Endothelial cell of umbilical vein (primary cell): ENCODE measurements around the gene MANF.

Experiments
- CTCF ChIP-seq, 2 donors: IDR thresholded peaks; 1 replicate in 1 of 2; 2 replicates in 1 of 2; pipeline ENCODE4 v1.5.1; 2011; ENCODE audit warnings: low read length in 2 of 2, mild to moderate bottlenecking in 2 of 2, moderate library complexity in 2 of 2, control low read depth in 1 of 2, inconsistent platforms in 1 of 2, low read depth in 1 of 2; ENCODE audit not compliant: insufficient read depth in 1 of 2; ENCODE audit errors: extremely low read depth in 1 of 2
- EZH2 ChIP-seq: IDR thresholded peaks from 2 replicates; pipeline ENCODE4 v1.6.1; 2012; ENCODE audit warnings: borderline replicate concordance, low read depth, mild to moderate bottlenecking, moderate library complexity, low read length, inconsistent platforms; ENCODE audit not compliant: severe bottlenecking
- GATA2 ChIP-seq: IDR thresholded peaks from 2 replicates; pipeline ENCODE4 v1.7.0; 2011; ENCODE audit warnings: low read depth, mild to moderate bottlenecking, moderate library complexity, mixed read lengths, low read length; ENCODE audit not compliant: insufficient read length, insufficient read depth
- JUN ChIP-seq: IDR thresholded peaks from 2 replicates; pipeline ENCODE4 v1.6.1; 2011; ENCODE audit warnings: borderline replicate concordance, low read depth; ENCODE audit not compliant: insufficient read length, insufficient read depth
- MAX ChIP-seq: IDR thresholded peaks from 2 replicates; pipeline ENCODE4 v1.6.1; 2011; ENCODE audit not compliant: insufficient read depth, insufficient read length
- MYC ChIP-seq: IDR thresholded peaks from one replicate; pipeline ENCODE4 v1.6.1; 2011; ENCODE audit warnings: mild to moderate bottlenecking, low read depth, low read length
- POLR2A ChIP-seq: IDR thresholded peaks from 2 replicates; pipeline ENCODE4 v1.6.1; 2012; ENCODE audit warnings: low read depth, mild to moderate bottlenecking, control low read depth, low read length
- POLR2AphosphoS5 ChIP-seq: IDR thresholded peaks from 2 replicates; pipeline ENCODE4 v1.6.1; 2012; ENCODE audit warnings: low read depth, mild to moderate bottlenecking, control low read depth, low read length, moderate library complexity; ENCODE audit not compliant: insufficient read depth

GRCh38 chr3:51353131-51353530 is 32.0 kb upstream of the MANF start:
- TF ChIP-seq POLR2A (no peak), CTCF (IDR thresholded peaks at IDR 0.05; ENCODE audit: extremely low read depth in 1 of 2, insufficient read depth in 1 of 2, low read depth in 1 of 2, low read length in 2 of 2) (no peak), POLR2AphosphoS5 (no peak), JUN (no peak), MAX (no peak), MYC (no peak), EZH2 (no peak), GATA2 (no peak)
